ENCODE measurements around the gene MTERF4.

MTERF4 gene

GRCh38 chr2:241125626-241126025, 23.5 kb upstream of the MTERF4 start:
- H4K20me1 ChIP-seq = no peaks in the 10 kb centered on the region
- peaks cover 4% of the 10 kb centered on the region; the same call in 1 of the 2 replicates for H3K9me3 ChIP-seq
- no peak overlapping the region for H3K9ac ChIP-seq
- H3K4me3 ChIP-seq = no peak overlapping the region
- no peak overlapping the region for H3K27ac ChIP-seq
- H3K4me1 ChIP-seq = no peaks in the 10 kb centered on the region
- H3K27me3 ChIP-seq = no peaks in the 10 kb centered on the region
- no peak for TF ChIP-seq Cebpa-rat (IDR thresholded peaks at IDR 0.05)
- H3K4me2 ChIP-seq = no peak overlapping the region
- peaks cover 85% of the 10 kb centered on the region for H3K36me3 ChIP-seq

- TF ChIP-seq Cebpa-rat (IDR thresholded peaks at IDR 0.05) = no peak
- H3K9ac ChIP-seq = no peak overlapping the region
These were observed 21.9 kb upstream of the MTERF4 start for GRCh38 chr2:241123816-241124536.

GRCh38 chr2:241122376-241123002, 20.4 kb upstream of the MTERF4 start:
- Histone ChIP-seq H3K36me3 (peaks cover 67% of the 10 kb centered on the region), H3K9me3 (peaks cover 4% of the 10 kb centered on the region; the same call in 1 of the 2 replicates), H3K9ac (no peak overlapping the region), H3K4me3 (no peak overlapping the region), H3K4me1 (no peaks in the 10 kb centered on the region), H3K4me2 (no peak overlapping the region), H3K27me3 (no peaks in the 10 kb centered on the region), H3K27ac (no peak overlapping the region), H4K20me1 (no peaks in the 10 kb centered on the region)
- TF ChIP-seq Cebpa-rat (IDR thresholded peaks at IDR 0.05) = no peak

More at GRCh38 chr2:241123816-241124536, 21.9 kb upstream of the MTERF4 start:
- Histone ChIP-seq H3K27me3 (no peaks in the 10 kb centered on the region), H3K4me1 (no peaks in the 10 kb centered on the region), H3K4me2 (no peak overlapping the region), H3K9me3 (peaks cover 4% of the 10 kb centered on the region; the same call in 1 of the 2 replicates), H3K36me3 (peaks cover 77% of the 10 kb centered on the region), H3K27ac (no peak overlapping the region), H3K4me3 (no peak overlapping the region), H4K20me1 (no peaks in the 10 kb centered on the region)

- no peak overlapping the region for H3K9ac ChIP-seq
- H3K4me3 ChIP-seq = no peak overlapping the region
- peaks cover 4% of the 10 kb centered on the region; the same call in 1 of the 2 replicates for H3K9me3 ChIP-seq
- peaks cover 67% of the 10 kb centered on the region for H3K36me3 ChIP-seq
- H4K20me1 ChIP-seq = no peaks in the 10 kb centered on the region
- H3K27me3 ChIP-seq = no peaks in the 10 kb centered on the region
- no peak for TF ChIP-seq Cebpa-rat (IDR thresholded peaks at IDR 0.05)
- no peak overlapping the region for H3K27ac ChIP-seq
- H3K4me2 ChIP-seq = no peak overlapping the region
- H3K4me1 ChIP-seq = no peaks in the 10 kb centered on the region
These were observed 18.9 kb upstream of the MTERF4 start for GRCh38 chr2:241121008-241121407.

- Histone ChIP-seq H3K9ac (no peak overlapping the region), H3K4me1 (no peaks in the 10 kb centered on the region), H3K4me3 (no peak overlapping the region), H3K9me3 (peaks cover 4% of the 10 kb centered on the region; the same call in 1 of the 2 replicates), H3K36me3 (peaks cover 68% of the 10 kb centered on the region), H3K27ac (no peak overlapping the region), H3K4me2 (no peak overlapping the region), H3K27me3 (no peaks in the 10 kb centered on the region), H4K20me1 (no peaks in the 10 kb centered on the region)
- no peak for TF ChIP-seq Cebpa-rat (IDR thresholded peaks at IDR 0.05)
These were observed 18.4 kb upstream of the MTERF4 start for GRCh38 chr2:241120440-241120839.

- Histone ChIP-seq H3K27ac (no peak overlapping the region), H3K9ac (no peak overlapping the region), H4K20me1 (no peaks in the 10 kb centered on the region), H3K9me3 (peaks cover 4% of the 10 kb centered on the region; the same call in 1 of the 2 replicates), H3K4me3 (no peak overlapping the region), H3K36me3 (peaks cover 69% of the 10 kb centered on the region), H3K4me2 (no peak overlapping the region), H3K4me1 (no peaks in the 10 kb centered on the region), H3K27me3 (no peaks in the 10 kb centered on the region)
- no peak for TF ChIP-seq Cebpa-rat (IDR thresholded peaks at IDR 0.05)
These were observed 16.8 kb upstream of the MTERF4 start for GRCh38 chr2:241118737-241119505.

GRCh38 chr2:241116606-241117560, 14.8 kb upstream of the MTERF4 start:
- Histone ChIP-seq H3K9ac (no peak overlapping the region), H3K27ac (no peak overlapping the region), H3K9me3 (peaks cover 4% of the 10 kb centered on the region; the same call in 1 of the 2 replicates), H4K20me1 (no peaks in the 10 kb centered on the region), H3K4me1 (peaks cover 8% of the 10 kb centered on the region), H3K27me3 (no peaks in the 10 kb centered on the region), H3K36me3 (peaks cover 71% of the 10 kb centered on the region), H3K4me3 (no peak overlapping the region), H3K4me2 (no peak overlapping the region)
- TF ChIP-seq Cebpa-rat (IDR thresholded peaks at IDR 0.05) = no peak

GRCh38 chr2:241115361-241115760, 13.3 kb upstream of the MTERF4 start:
- no peaks in the 10 kb centered on the region for H4K20me1 ChIP-seq
- H3K4me2 ChIP-seq = no peak overlapping the region
- H3K4me1 ChIP-seq = peaks cover 23% of the 10 kb centered on the region
- no peak overlapping the region for H3K4me3 ChIP-seq
- no peaks in the 10 kb centered on the region for H3K9me3 ChIP-seq
- no peaks in the 10 kb centered on the region for H3K27me3 ChIP-seq
- TF ChIP-seq Cebpa-rat (IDR thresholded peaks at IDR 0.05) = no peak
- H3K27ac ChIP-seq = no peak overlapping the region
- H3K36me3 ChIP-seq = peaks cover 65% of the 10 kb centered on the region
- no peak overlapping the region for H3K9ac ChIP-seq

GRCh38 chr2:241114836-241115235, 12.7 kb upstream of the MTERF4 start:
- no peak overlapping the region for H3K9ac ChIP-seq
- H3K4me1 ChIP-seq = peaks cover 28% of the 10 kb centered on the region
- H4K20me1 ChIP-seq = no peaks in the 10 kb centered on the region
- no peaks in the 10 kb centered on the region for H3K27me3 ChIP-seq
- H3K4me3 ChIP-seq = no peak overlapping the region
- H3K9me3 ChIP-seq = no peaks in the 10 kb centered on the region
- H3K27ac ChIP-seq = no peak overlapping the region
- peaks cover 65% of the 10 kb centered on the region for H3K36me3 ChIP-seq
- no peak overlapping the region for H3K4me2 ChIP-seq
- no peak for TF ChIP-seq Cebpa-rat (IDR thresholded peaks at IDR 0.05)

Measured in BLaER1 (cell line).